SK-N-SH treated with all-trans-retinoic acid at 6 μM for 48 hours (cell line): ENCODE results near the gene CACNA1D.

Experiments
- ATAC-seq: fragments of 200-7000 bp; cut with Tn5 transposase; 3 replicates; pipeline ENCODE4 v1.9.1; 2020; ENCODE audit warnings: mild to moderate bottlenecking, moderate library complexity
- BACH2 ChIP-seq: fragments of 250-450 bp; sonication (Bioruptor Pico); IDR thresholded peaks from 2 replicates; pipeline ENCODE4 v1.9.0; 2021; ENCODE audit warnings: mild to moderate bottlenecking, borderline replicate concordance
- CREB5 ChIP-seq: fragments of 250-450 bp; sonication (Bioruptor Pico); IDR thresholded peaks from 2 replicates; pipeline ENCODE4 v1.5.1; 2020; ENCODE audit warnings: low read depth, mild to moderate bottlenecking, moderate library complexity
- CSDC2 ChIP-seq: fragments of 250-450 bp; sonication (Bioruptor Pico); IDR thresholded peaks from 2 replicates; pipeline ENCODE4 v1.5.0; 2020; ENCODE audit warnings: mild to moderate bottlenecking, moderate library complexity
- CSRNP3 ChIP-seq: fragments of 250-450 bp; sonication (Bioruptor Pico); IDR thresholded peaks from 2 replicates; pipeline ENCODE4 v1.5.1; 2021; ENCODE audit warnings: mild to moderate bottlenecking, moderate library complexity
- GLIS3 ChIP-seq: fragments of 250-450 bp; sonication (Bioruptor Pico); IDR thresholded peaks from 2 replicates; pipeline ENCODE4 v1.5.0; 2020; ENCODE audit warnings: mild to moderate bottlenecking, moderate library complexity
- ISL1 ChIP-seq: fragments of 250-450 bp; sonication (Bioruptor Pico); IDR thresholded peaks from 2 replicates; pipeline ENCODE4 v2.1.2; 2022; ENCODE audit warnings: mild to moderate bottlenecking, moderate library complexity
- OSR1 ChIP-seq: fragments of 250-450 bp; sonication (Bioruptor Pico); IDR thresholded peaks from 2 replicates; pipeline ENCODE4 v1.8.0; 2022; ENCODE audit warnings: moderate library complexity, mild to moderate bottlenecking, inconsistent platforms
- PATZ1 ChIP-seq: fragments of 250-450 bp; sonication (Bioruptor Pico); IDR thresholded peaks from 2 replicates; pipeline ENCODE4 v1.8.0; 2020; ENCODE audit warnings: mild to moderate bottlenecking, moderate library complexity, borderline replicate concordance
- PPARA ChIP-seq: fragments of 250-450 bp; sonication (Bioruptor Pico); IDR thresholded peaks from 2 replicates; pipeline ENCODE4 v1.5.0; 2020; ENCODE audit warnings: mild to moderate bottlenecking, borderline replicate concordance
- RARB ChIP-seq: fragments of 250-450 bp; sonication (Bioruptor Pico); IDR thresholded peaks from 2 replicates; pipeline ENCODE4 v1.8.0; 2021; ENCODE audit warnings: mild to moderate bottlenecking, moderate library complexity
- SNAI2 ChIP-seq: fragments of 250-450 bp; sonication (Bioruptor Pico); IDR thresholded peaks from 2 replicates; pipeline ENCODE4 v1.5.0; 2020; ENCODE audit warnings: mild to moderate bottlenecking, moderate library complexity
- TCF4 ChIP-seq: fragments of 250-450 bp; sonication (Bioruptor Pico); IDR thresholded peaks from 2 replicates; pipeline ENCODE4 v1.8.0; 2021; ENCODE audit warnings: mild to moderate bottlenecking, moderate library complexity, borderline replicate concordance
- TOX ChIP-seq: fragments of 250-450 bp; sonication (Bioruptor Pico); IDR thresholded peaks from 2 replicates; pipeline ENCODE4 v1.8.0; 2021; ENCODE audit warnings: mild to moderate bottlenecking, moderate library complexity, borderline replicate concordance
- TSHZ2 ChIP-seq: fragments of 250-450 bp; sonication (Bioruptor Pico); IDR thresholded peaks from 2 replicates; pipeline ENCODE4 v1.5.0; 2020; ENCODE audit warnings: mild to moderate bottlenecking, moderate library complexity
- ZFP3 ChIP-seq: fragments of 250-450 bp; sonication (Bioruptor Pico); IDR thresholded peaks from 2 replicates; pipeline ENCODE4 v1.5.0; 2020; ENCODE audit warnings: mild to moderate bottlenecking, moderate library complexity
- ZFP30 ChIP-seq: fragments of 450-650 bp; formaldehyde crosslinking; IDR thresholded peaks from 2 replicates; pipeline ENCODE4 v1.5.0; 2022; ENCODE audit warnings: mild to moderate bottlenecking, moderate library complexity
- ZNF565 ChIP-seq: fragments of 450-650 bp; formaldehyde crosslinking; conservative IDR thresholded peaks from 2 replicates; pipeline ENCODE4 v1.5.0; 2020; ENCODE audit warnings: low read depth, mild to moderate bottlenecking, moderate library complexity
- ZNF8 ChIP-seq: fragments of 450-650 bp; formaldehyde crosslinking; IDR thresholded peaks from 2 replicates; pipeline ENCODE4 v1.5.0; 2020; ENCODE audit warnings: mild to moderate bottlenecking, moderate library complexity

CACNA1D gene

GRCh38 chr3:53709256-53709655 is 214.8 kb downstream of the CACNA1D start (continued):
- TF ChIP-seq PATZ1 (CRISPR knock-in tag) (no peak), SNAI2 (CRISPR knock-in tag) (no peak)
- TF ChIP-seq, all 23 proteins: peak for 0

GRCh38 chr3:53709860-53710674 is 215.7 kb downstream of the CACNA1D start:
- peak; percentile 98 for ATAC-seq

GRCh38 chr3:53711387-53711786 is 217.0 kb downstream of the CACNA1D start:
- TF ChIP-seq BACH2 (no peak), CSDC2 (CRISPR knock-in tag) (no peak), TOX (CRISPR knock-in tag) (no peak), CREB5 (no peak), OSR1 (CRISPR knock-in tag) (no peak), PATZ1 (CRISPR knock-in tag) (no peak), TCF4 (CRISPR knock-in tag) (no peak), GLIS3 (CRISPR knock-in tag) (no peak), CSRNP3 (CRISPR knock-in tag) (no peak), ISL1 (no peak)
- ATAC-seq = no peak

More at GRCh38 chr3:53709860-53710674, 215.7 kb downstream of the CACNA1D start:
- TF ChIP-seq PPARA (CRISPR knock-in tag) = no peak
- no peak for TF ChIP-seq TSHZ2 (CRISPR knock-in tag)

GRCh38 chr3:53712817-53713388 is 218.5 kb downstream of the CACNA1D start:
- TF ChIP-seq PPARA (CRISPR knock-in tag) = no peak
- no peak for ATAC-seq

GRCh38 chr3:53713626-53714025 is 219.2 kb downstream of the CACNA1D start:
- no peak for ATAC-seq
- TF ChIP-seq ISL1 (no peak), PPARA (CRISPR knock-in tag) (no peak), ZNF8 (CRISPR knock-in tag) (no peak), OSR1 (CRISPR knock-in tag) (no peak), TCF4 (CRISPR knock-in tag) (no peak), ZFP30 (no peak), RARB (CRISPR knock-in tag) (no peak), CSRNP3 (CRISPR knock-in tag) (no peak), ZFP3 (CRISPR knock-in tag) (no peak), PATZ1 (CRISPR knock-in tag) (no peak), ZNF565 (no peak), SNAI2 (CRISPR knock-in tag) (no peak)
